LNCAP (cell line): Measurements from ENCODE around the gene CRYGD.

ENCODE experiments used
- CTCF ChIP-seq: fragments of 450-650 bp; IDR thresholded peaks from 2 replicates; pipeline ENCODE4 v1.5.1; 2017; ENCODE audit warnings: mild to moderate bottlenecking

CRYGD gene

GRCh38 chr2:208127090-208127489 lies 2.8 kb upstream of the CRYGD start:
- TF ChIP-seq CTCF = no peak

GRCh38 chr2:208125251-208125650 lies 927 bp upstream of the CRYGD start:
- no peak for TF ChIP-seq CTCF

GRCh38 chr2:208122248-208122647 lies 2.1 kb downstream of the CRYGD start:
- no peak for TF ChIP-seq CTCF

- no peak for TF ChIP-seq CTCF
Measured at GRCh38 chr2:208118918-208119317, 5.4 kb downstream of the CRYGD start.

GRCh38 chr2:208112969-208113368 lies 11.4 kb downstream of the CRYGD start:
- no peak for TF ChIP-seq CTCF

- no peak for TF ChIP-seq CTCF
Measured at GRCh38 chr2:208103616-208104015, 20.7 kb downstream of the CRYGD start.

- TF ChIP-seq CTCF = peak; percentile 57
Measured at GRCh38 chr2:208101716-208102631, 22.4 kb downstream of the CRYGD start.
